Cardiac muscle cell (in vitro differentiated cells and primary cell): ENCODE results near the gene FGF1. TPM values are rescaled to one million over a fixed set of nuclear protein-coding genes. Genes with fewer than 3 reads are reported as not detected.

Source experiments
- DNase-seq, 2 donors: peaks; one replicate each; pipeline versions ENCODE4 v3.0.0 to v3.0.0-alpha.2; 2010 to 2017; ENCODE audit warnings: low read depth in 1 of 2, low spot score in 1 of 2
- H3K27ac ChIP-seq: fragments of 200-600 bp; sonication (generic); 2 replicates; pipeline ENCODE4 v1.5.1; 2016
- H3K27me3 ChIP-seq: fragments of 200-600 bp; sonication (generic); 2 replicates; pipeline ENCODE4 v1.6.0; 2016; ENCODE audit warnings: control low read depth
- H3K36me3 ChIP-seq: fragments of 200-600 bp; sonication (generic); 2 replicates; pipeline ENCODE4 v1.5.1; 2016; ENCODE audit warnings: control low read depth
- H3K4me1 ChIP-seq: fragments of 200-600 bp; sonication (generic); 2 replicates; pipeline ENCODE4 v1.8.1; 2017; ENCODE audit warnings: low read depth, mild to moderate bottlenecking, mixed run types
- H3K4me3 ChIP-seq: fragments of 200-600 bp; sonication (generic); 2 replicates; pipeline ENCODE4 v1.5.1; 2016; ENCODE audit warnings: mild to moderate bottlenecking
- H3K9me3 ChIP-seq: fragments of 200-600 bp; sonication (generic); 2 replicates; pipeline ENCODE4 v1.5.1; 2017; ENCODE audit warnings: low read depth, mild to moderate bottlenecking, control low read depth
- polyA plus RNA-seq: library from polyadenylated mRNA; unstranded; fragments of >200 nt; fragmentation: Nextera tagmentation; extraction: Ambion mirVana; gene quantifications from 2 replicates; pipeline ENCODE4 v1.2.1, GENCODE V29; 2016
- total RNA-seq: library from RNA; depleted of rRNA; stranded (reverse); fragments of >200 nt; gene quantifications from 2 replicates; pipeline ENCODE4 v1.2.3, GENCODE V29; 2016
- TF ChIP-seq, protein P1 (sequence below): IDR thresholded peaks from 2 replicates; pipeline ENCODE4 v1.5.1; 2012; ENCODE audit warnings: low read depth, mild to moderate bottlenecking, low read length

The FGF1 gene
- total and polyA plus RNA-seq, 2 experiments from 2014 or later = not detected

DNA sequence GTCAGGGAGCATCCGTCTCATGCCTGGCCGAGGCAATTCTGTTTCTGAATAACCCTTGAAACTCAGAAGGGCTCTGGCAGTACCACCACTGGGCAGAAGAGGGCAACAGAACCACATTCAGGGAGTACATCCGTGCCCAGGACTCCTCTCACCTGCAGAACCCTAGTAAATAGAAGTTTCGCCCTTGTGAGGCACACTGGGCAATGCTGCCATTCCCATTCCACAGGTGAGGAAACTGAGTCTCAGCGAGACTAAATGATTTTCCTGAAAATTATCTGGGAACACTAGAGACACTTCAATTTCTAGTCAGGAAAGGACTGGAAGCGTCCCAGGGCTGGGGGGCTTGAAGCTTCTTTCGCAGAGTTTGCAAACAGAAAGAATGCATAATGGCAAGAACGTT is 74.7 kb downstream of the FGF1 start:
- Histone ChIP-seq H3K36me3 (no peaks in the 10 kb centered on the region), H3K27me3 (no peaks in the 10 kb centered on the region), H3K4me1 (no peaks in the 10 kb centered on the region), H3K4me3 (no peak overlapping the region), H3K9me3 (no peaks in the 10 kb centered on the region), H3K27ac (no peak overlapping the region)
- TF ChIP-seq, protein P1, sequence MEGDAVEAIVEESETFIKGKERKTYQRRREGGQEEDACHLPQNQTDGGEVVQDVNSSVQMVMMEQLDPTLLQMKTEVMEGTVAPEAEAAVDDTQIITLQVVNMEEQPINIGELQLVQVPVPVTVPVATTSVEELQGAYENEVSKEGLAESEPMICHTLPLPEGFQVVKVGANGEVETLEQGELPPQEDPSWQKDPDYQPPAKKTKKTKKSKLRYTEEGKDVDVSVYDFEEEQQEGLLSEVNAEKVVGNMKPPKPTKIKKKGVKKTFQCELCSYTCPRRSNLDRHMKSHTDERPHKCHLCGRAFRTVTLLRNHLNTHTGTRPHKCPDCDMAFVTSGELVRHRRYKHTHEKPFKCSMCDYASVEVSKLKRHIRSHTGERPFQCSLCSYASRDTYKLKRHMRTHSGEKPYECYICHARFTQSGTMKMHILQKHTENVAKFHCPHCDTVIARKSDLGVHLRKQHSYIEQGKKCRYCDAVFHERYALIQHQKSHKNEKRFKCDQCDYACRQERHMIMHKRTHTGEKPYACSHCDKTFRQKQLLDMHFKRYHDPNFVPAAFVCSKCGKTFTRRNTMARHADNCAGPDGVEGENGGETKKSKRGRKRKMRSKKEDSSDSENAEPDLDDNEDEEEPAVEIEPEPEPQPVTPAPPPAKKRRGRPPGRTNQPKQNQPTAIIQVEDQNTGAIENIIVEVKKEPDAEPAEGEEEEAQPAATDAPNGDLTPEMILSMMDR = peak; percentile 75
- DNase-seq = peak; percentile 70 to 77

DNA sequence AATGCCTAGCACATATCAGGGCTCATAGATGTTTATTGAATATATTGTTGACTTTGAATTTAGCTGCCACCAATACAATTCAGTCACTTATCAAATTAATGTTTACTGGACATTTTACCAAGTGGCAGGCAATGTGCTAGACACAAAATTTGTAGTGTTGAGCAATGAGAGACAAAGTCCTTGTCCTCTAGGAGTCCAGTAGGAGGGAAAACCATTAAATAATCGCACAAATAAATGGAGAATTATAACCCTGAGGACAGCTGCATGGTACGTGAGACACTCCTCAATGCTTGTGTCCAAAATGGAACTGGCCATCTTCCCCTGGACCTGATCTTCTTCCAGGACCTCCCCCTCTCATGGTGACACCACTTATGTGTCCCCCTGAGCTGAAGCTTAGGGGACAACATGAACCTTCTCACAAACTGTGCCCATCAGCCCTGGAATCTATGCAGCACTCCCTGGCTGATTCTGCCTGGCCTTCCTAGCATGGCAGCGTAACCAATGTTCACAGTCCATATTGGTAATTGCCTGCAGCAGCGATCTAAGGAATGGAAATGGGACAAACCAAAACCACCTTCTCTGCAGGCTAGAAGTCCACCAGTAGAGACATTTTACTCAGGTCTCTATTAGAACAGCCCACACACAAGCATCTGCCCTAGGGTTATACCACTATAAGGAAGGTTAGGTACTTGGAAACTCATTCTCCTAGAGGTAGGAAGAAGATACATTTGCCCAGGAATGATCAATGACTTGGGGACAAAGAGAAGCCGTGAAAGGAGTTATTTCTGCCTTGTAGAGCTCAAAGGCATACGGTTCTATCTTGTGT is 75.5 kb downstream of the FGF1 start:
- TF ChIP-seq, protein P1 = no peak
- H3K27ac ChIP-seq = no peak overlapping the region
- no peaks in the 10 kb centered on the region for H3K4me1 ChIP-seq
- no peaks in the 10 kb centered on the region for H3K27me3 ChIP-seq
- DNase-seq = no peak
- H3K9me3 ChIP-seq = no peaks in the 10 kb centered on the region
- no peak overlapping the region for H3K4me3 ChIP-seq
- H3K36me3 ChIP-seq = no peaks in the 10 kb centered on the region

DNA sequence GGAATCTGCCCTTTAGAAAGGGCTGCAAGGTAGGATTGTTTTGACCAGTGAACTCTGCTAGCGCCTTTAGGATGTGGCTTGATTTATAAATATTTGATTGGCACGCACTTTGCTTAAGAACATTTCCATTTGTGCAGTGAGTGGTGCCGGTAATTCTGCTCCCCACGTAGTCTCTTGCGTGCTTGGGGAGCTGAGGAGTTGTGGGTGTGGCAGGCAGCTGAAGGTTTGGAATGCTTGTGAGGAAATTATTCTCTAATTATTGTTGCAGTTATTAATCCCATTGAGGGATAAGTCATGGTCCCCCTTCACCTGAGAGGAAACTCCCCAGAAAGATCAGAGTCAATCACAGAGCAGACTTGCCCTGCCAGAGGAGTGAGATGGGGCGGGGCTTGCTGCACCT is 76.7 kb downstream of the FGF1 start:
- Histone ChIP-seq H3K9me3 (no peaks in the 10 kb centered on the region), H3K4me3 (no peak overlapping the region), H3K27me3 (no peaks in the 10 kb centered on the region), H3K27ac (no peak overlapping the region), H3K36me3 (no peaks in the 10 kb centered on the region), H3K4me1 (no peaks in the 10 kb centered on the region)
- no peak for DNase-seq
- TF ChIP-seq, protein P1 = no peak

DNA sequence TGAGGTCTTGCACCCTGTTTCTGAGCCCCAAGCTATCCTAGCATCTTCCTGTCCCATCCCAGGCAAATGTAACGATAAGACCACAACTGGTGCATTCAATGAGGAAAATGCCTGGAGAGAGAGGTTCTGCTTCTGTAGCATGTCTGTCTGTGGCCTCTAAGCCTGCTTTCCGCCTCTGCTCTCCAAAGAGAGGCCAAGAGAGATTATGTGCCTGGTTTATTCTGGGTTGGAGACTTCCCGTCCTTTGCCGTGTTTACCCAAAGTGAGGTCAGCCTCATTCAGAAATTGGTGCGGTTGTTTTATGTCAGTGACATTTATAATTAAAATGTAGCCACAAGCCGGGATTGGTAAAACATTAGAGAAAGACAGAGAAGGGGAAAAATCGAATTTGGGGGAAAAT is 77.8 kb downstream of the FGF1 start:
- Histone ChIP-seq H3K36me3 (no peaks in the 10 kb centered on the region), H3K27ac (no peak overlapping the region), H3K4me1 (no peaks in the 10 kb centered on the region), H3K4me3 (no peak overlapping the region), H3K9me3 (no peaks in the 10 kb centered on the region), H3K27me3 (no peaks in the 10 kb centered on the region)
- TF ChIP-seq, protein P1 = no peak
- no peak for DNase-seq

DNA sequence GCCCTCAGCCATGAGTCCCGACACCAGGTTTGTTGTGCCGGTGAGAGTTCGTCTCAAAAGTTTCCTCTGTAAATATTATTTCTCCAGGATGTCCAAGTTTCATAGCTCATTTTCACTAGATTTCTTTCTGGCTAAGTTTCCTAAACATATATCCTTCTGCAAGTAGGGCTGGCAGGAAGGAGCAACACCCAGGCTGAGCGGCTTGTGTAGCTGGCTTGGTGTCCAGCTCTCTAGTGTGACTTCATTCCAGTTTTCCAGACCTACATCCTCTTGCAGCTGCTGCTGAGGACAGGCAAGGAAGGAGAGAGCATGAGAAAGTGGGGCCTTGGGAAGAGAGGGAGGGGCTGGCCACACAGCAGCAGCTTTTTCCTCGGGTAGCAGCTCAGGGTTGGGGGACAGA is 80.3 kb downstream of the FGF1 start:
- Histone ChIP-seq H3K4me1 (no peaks in the 10 kb centered on the region), H3K36me3 (no peaks in the 10 kb centered on the region), H3K4me3 (no peak overlapping the region), H3K9me3 (no peaks in the 10 kb centered on the region), H3K27me3 (no peaks in the 10 kb centered on the region), H3K27ac (no peak overlapping the region)
- TF ChIP-seq, protein P1 = no peak
- peak in 1 of 2 donors; percentile 16 for DNase-seq
